ENCODE data around the gene PCSK5.
"Not testable (repeated sequence)": the region's sequence is repeated elsewhere in the genome, so short reads cannot be mapped to it uniquely, and the experiment has no call there.

PCSK5 gene

DNA sequence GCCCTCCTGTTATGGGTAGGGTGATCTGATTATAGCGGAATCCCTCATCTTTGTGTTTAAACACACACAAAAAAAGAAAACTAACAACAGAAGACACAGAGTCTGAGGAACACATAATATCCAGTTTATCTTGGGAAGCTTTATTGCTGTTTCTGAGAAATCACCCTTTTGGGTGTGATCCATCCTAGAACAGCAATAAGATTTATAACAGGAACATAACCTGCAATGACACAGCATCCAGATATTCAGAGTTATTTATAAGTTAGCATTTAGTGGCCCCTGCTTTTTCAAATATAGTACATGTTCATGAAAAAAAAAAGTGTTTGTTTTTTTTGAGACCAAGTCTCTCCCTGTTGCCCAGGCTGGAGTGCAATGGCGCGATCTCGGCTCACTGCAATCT lies 423.8 kb downstream of the PCSK5 start:
- no peak for DNase-seq (ENCODE audit: low spot score)

DNA sequence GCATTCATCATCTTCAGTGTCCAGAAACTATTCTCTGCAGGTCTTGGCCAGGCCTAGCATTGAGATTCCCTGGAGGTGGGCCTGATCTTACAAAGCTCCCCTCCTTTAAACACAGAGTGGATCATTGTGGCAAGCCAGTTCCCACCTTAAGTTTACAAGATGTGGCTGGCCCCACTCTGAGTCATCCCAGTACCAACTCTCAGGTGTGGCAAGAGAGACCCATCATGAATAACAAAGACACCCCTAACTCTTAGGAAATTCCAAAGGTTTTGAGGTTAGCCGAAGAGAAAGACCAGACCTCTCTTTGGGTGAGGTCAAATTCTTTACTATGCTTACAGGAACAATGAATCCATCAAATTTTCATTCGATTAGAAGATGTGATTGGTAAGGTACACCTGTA lies 425.6 kb downstream of the PCSK5 start:
- no peak for DNase-seq (ENCODE audit: low spot score)

DNA sequence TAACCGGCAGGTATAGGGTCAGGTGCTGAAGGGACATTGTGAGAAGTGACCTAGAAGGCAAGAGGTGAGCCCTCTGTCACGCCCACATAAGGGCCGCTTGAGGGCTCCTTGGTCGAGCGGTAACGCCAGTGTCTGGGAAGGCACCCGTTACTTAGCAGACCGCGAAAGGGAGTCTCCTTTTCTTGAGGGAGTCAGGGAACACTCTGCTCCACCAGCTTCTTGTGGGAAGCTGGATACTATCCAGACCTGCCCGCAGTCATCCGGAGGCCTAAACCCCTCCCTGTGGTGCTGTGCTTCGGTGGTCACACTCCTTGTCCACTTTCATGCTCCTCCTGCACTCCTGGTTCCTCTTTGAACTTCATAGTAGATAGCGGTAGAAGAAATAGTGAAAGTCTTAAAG lies 429.0 kb downstream of the PCSK5 start:
- DNase-seq (ENCODE audit: low spot score), result not testable (repeated sequence)

DNA sequence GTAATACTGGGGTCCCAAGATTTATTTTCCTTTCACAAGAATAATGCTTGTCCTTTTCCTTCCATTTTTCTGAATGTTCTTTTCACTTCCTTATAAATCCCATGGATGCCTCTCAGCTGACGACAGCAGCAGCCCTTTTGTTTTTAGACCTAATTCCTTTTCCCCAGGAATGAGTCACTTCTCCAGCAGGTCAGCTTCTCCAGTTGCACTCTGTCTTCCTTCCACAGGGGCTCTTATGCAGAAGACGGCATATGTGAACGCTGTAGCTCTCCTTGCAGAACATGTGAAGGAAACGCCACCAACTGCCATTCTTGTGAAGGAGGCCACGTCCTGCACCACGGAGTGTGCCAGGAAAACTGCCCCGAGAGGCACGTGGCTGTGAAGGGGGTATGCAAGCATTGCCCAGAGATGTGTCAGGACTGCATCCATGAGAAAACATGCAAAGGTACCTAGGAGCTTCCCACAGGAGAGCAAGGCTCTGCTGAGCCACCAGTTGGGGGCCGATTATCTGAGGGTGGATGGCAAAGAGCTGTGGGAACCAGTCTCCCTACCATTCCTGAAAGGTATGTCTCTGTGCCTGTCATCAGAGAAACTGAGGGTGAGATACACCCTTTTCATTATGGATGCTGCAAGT lies 430.8 kb downstream of the PCSK5 start:
- no peak for DNase-seq (ENCODE audit: low spot score)

DNA sequence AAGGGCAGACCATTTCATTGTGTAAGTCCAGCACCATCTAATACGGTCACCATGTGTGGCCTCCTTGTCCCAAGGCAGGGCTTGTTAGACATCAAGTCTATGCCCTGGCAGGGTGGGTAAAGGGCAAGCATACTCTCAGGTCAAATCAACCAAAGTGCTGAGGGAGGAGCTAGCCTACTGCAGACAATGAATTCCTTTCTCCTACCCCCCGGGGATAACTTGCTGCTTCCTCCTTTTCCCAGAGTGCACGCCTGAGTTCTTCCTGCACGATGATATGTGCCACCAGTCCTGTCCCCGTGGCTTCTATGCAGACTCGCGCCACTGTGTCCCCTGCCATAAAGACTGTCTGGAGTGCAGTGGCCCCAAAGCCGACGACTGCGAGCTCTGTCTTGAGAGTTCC lies 432.3 kb downstream of the PCSK5 start:
- DNase-seq (ENCODE audit: low spot score), result no peak

DNA sequence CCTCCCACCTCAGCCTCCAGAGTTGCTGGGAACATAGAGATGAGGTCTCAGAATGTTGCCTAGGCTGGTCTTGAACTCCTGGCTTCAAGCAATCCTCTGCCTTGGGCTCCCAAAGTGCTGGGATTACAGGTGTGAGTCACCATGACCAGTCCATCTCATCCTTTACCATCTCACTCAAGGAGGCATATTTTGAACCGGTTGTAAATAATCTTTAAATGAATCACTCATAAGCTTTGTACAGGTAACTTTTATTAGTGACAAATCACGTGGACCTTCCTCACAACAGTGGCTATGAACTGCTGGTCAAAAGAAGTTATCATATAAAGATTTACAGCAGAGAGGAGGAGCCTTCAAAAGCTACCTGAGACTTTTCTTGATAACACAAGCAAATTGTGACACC lies 433.0 kb downstream of the PCSK5 start:
- no peak for DNase-seq (ENCODE audit: low spot score)

DNA sequence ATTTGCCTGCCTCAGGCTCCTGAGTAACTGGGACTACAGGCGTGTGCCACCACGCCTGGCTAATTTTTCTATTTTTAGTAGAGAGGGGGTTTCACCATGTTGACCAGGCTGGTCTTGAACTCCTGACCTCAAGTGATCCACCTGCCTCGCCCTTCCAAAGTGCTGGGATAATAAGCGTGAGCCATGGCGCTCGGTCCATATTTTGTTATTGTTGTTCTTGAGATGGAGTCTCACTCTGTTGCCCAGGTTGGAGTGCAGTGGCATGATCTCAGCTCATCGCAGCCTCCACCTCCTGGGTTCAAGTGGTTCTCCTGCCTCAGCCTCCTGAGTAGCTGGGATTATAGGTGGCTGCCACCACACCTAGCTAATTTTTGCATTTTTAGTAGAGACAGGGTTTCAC lies 433.6 kb downstream of the PCSK5 start:
- DNase-seq (ENCODE audit: low spot score), result not testable (repeated sequence)

DNA sequence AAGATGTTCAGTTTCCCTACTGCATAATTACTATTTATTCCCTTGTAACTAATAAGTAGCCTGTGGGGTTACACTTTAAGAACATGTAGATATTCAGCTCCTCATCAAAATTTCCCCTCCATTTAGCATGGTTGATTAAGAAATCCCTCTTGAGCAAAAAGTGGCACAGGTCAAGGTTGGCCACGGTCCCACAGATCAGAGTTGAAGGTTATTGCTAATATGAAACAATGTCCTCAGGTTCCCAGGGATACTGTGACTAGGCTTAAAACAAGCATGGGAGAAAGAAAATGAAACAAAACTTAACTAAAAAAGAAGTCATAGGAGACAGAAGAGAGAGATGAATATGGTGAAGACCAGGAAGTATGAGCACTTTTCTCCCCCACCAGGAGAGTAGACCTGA lies 439.6 kb downstream of the PCSK5 start:
- DNase-seq (ENCODE audit: low spot score), result no peak

DNA sequence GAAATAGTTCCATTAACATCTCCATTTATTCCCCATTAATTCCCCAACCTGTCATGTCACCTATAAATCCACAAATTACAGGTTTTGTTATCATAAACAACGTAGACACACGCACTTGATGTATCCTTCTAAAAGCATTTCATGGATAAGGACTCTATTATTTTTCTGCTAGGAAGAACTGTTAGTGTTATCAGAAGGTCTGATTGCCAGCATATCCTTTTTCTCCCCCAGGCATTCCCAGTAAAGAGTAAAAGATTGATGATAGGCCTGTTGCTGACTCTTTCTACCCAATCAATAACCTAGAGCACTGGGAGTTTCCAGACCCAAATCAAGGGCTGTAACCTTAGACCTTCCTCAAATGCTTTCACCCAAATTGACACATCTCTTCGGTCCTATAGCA lies 442.9 kb downstream of the PCSK5 start:
- DNase-seq (ENCODE audit: low spot score), result no peak

DNA sequence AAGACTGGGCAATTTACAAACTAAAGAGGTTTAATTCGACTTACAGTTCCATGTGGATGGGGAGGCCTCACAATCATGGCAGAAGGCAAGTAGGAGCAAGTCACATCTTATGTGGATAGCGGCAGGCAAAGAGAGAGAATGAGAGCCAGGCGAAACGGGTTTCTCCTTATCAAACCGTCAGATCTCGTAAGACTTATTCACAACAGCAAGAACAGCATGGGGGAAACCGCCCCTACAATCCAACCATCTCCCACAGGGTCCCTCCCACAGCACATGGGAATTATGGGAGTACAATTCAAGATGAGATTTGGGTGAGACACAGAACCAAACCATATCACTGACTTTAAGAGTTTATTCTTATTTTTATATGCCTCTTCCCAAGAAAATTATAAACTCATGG lies 443.5 kb downstream of the PCSK5 start:
- no peak for DNase-seq (ENCODE audit: low spot score)

DNA sequence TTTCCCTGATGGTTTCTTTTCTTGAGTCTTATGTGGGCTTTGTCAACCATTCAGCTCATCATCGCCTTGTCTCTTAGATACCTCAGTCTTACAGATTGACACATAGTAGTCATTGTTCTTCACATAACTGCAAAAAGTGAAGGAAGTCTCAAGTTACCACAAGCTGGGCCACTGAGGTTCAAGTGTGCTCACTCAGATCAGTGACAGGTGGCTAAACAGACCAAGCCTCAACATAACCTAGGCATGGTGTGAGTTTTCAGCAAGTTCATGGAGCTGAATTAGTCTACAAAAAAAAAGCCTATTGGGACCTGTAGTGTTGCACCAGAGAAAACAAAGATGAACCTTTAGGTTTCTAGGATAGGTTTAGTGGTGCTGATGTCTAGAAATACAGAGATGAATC lies 445.6 kb downstream of the PCSK5 start:
- DNase-seq (ENCODE audit: low spot score), result no peak

DNA sequence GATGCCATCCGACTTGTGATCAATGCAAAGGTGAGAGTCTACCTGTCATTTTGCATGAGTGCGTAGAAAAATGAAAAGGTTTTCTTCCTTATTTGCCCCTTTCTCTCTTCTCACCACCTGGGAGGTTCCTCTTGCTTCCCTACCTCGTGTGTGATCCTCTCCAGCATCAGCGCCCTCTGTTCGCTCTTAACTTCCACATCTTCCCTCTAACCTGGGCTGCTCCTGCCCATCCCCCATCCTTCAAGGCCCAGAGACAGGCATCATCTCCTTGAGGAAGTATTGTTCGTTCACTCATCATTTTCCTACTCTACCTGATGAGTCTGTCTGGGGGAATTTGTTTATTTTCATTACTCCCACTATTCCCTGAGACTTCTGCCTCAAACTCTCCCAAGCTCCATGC lies 447.9 kb downstream of the PCSK5 start:
- no peak for DNase-seq (ENCODE audit: low spot score)

DNA sequence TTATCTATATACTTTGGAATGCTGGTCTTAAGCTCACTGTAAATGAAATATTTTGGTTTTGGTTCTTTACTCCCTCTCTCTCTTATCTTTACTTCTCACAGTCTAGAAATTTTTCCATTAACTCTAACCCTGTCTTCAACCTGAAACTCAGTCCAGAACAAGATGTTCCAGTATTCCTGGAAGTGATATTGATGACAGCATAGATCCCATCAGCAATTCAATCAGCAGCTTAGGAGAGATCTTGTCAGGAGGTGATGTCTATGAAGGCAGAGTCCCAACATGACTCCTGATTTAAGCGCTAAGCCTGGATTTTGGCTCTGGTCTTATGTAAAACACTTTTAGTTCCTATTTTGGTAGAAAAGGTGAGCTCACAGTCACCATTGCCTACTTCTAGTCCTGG lies 451.1 kb downstream of the PCSK5 start:
- no peak for DNase-seq (ENCODE audit: low spot score)

DNA sequence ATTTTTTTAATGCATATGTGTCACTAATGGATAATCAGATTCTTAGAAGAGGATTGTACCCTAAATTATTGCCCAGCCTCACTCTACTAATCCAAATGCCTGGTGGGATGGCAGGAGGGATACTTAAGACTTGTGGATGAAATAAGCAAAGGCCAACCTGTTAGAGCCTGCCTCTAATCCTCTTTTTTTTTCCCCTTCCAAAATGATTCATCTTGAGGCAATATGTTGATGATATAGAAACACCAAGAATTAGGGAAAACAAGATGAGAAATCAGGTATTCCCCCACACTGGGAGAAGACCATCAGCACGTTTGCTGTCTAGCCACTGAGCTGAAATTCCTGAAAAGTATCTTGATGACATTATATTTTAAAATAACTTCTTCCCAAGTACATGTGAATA lies 451.7 kb downstream of the PCSK5 start:
- DNase-seq (ENCODE audit: low spot score), result no peak

DNA sequence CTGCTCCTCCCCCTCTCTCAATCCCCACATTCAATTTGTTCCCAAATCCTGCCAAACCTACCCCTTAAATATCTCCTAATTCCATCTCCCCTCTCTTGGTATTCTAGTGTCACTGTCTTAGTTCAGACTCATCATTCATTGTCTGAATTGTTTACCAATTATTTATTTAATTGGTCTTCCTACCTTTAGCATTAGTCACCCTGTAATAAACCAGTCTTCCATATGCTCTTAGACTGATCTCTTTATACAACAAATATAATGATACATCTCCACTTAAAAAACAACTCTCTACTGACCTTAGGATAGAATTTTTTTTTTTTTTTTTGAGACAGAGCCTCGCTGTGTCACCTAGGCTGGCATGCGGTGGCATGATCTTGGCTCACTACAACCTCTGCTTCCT lies 452.4 kb downstream of the PCSK5 start:
- DNase-seq (ENCODE audit: low spot score), result no peak

DNA sequence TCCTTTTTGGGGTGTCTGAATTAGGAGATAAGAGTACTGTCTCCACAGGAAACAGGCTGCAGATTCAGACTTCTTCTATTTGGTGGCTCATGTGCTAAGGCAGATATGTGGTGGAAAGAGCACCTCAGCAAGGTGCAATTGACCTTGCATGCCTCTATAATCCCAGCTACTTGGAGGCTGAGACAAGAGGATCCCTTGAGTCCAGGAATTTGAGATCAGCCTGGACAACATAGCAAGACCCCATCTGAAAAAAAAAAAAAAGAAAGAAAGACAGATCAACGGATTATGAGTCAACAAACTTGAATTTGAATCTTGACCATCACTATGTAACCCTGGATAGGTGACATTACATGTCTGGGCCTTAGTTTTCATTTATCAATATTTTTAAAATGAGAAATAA lies 459.4 kb downstream of the PCSK5 start:
- DNase-seq (ENCODE audit: low spot score), result no peak

DNA sequence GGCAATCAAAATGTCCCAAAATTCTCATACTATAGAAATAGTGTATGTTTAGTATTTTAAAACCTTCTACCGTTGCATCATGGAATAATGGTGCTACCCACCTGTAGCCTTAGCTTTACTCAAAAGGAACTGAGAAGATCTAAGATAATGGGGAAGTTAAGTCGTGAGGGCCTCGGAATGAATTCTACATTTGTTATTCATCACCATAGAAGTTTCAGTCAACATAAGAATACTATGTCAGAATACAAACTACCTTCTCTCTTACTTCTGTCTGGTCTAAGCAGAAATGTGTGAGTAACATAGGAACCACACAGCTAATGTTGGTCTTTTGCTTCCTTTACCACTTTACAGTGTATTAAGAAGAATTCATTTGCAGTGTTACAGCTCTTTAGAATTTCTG lies 460.5 kb downstream of the PCSK5 start:
- no peak for DNase-seq (ENCODE audit: low spot score)

DNA sequence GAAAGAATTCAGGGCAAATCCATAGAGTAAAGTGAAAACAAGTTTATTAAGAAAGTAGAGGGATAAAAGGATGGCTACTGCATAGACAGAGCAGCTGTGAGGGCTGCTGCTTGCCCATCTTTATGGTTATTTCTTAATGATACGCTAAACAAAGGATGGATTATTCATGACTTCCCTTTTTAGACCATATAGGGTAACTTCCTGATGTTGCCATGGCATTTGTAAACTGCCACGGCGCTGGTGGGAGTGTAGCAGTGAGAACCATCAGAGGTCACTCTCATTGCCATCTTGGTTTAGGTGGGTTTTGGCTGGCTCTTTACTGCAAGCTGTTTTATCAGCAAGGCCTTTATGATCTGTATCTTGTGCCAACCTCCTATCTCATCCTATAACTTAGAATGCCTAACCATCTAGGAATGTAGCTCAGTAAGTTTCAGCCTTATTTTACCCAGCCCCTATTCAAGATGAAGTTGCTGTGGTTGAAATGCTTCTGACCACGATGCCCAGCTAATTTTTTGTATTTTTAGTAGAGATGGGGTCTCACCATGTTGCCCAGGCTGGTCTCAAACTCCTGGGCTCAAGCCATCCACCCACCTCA lies 461.6 kb downstream of the PCSK5 start:
- DNase-seq (ENCODE audit: low spot score), result no peak

DNA sequence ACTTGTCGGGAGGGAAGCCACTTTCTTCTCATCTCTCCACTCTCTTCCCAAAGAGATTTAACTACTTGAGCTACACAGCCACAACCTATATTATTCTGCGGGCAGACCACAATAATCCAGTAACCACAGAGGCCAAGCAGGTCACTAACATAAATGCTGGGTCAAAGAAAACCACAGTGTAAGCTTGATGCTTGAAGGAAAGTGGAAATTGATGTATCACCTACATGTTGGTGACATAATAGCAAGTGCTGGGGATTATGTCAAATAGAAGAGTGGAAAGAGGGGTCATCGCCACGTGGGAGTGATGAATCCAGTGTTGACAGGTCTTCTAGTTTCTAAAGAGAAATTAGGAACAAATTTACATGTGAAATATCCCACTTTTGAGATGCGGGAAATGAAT lies 462.8 kb downstream of the PCSK5 start:
- no peak for DNase-seq (ENCODE audit: low spot score)

DNA sequence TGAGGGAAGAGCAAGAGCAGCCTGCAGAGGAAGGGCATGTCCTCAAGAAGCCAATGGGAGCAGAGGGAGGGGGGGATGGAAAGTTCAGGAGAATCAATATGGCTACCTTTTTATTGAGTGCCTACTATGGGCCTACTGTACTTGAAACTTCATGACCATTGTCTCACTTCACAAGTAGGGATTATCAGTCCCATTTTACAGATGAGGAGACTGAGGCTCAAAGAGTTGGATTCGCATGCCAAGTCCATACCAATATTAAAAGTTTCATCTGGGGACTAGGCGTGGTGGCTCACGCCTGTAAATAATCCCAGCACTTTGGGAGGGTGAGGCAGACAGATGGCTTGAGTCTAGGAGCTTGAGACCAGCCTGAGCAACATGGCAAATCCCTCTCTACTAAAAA lies 463.7 kb downstream of the PCSK5 start:
- no peak for DNase-seq (ENCODE audit: low spot score)

DNA sequence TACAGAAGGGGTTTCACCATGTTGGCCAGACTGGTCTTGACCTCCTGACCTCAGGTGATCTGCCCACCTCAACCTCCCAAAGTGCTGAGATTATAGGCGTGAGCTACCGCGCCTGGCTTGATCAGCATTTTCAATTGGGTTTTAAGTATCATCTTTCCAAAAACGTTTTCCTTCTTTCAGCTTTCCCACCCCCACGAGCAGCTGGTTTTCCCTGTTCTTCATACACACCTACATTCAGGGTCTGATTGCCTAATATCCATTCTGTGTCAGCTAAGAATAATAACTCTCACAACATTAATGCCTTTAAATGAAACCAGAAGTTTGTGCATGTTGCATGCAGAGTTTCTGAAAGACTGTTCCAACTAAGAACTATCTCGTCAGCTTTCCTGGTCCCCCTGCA lies 465.4 kb downstream of the PCSK5 start:
- no peak for DNase-seq (ENCODE audit: low spot score)

DNA sequence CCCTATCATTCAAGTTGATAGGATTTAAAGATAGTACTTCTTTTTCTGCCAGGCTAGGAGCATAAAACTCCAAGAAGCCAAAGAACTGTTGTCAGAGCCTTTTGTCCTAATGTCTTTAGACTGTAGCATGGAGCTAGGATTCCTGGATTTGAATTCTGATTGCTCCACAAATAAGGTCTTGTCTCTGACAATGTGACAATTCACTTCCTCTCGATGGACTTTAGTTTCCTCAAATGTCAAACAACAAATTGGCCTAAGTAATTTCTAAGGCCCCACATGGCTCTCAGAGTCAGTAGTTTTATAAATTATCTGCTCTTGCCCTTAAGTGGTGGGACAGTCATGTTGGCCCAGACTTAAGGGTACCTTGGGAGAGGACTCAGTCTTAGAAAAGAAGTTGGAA lies 467.1 kb downstream of the PCSK5 start:
- no peak for DNase-seq (ENCODE audit: low spot score)

DNA sequence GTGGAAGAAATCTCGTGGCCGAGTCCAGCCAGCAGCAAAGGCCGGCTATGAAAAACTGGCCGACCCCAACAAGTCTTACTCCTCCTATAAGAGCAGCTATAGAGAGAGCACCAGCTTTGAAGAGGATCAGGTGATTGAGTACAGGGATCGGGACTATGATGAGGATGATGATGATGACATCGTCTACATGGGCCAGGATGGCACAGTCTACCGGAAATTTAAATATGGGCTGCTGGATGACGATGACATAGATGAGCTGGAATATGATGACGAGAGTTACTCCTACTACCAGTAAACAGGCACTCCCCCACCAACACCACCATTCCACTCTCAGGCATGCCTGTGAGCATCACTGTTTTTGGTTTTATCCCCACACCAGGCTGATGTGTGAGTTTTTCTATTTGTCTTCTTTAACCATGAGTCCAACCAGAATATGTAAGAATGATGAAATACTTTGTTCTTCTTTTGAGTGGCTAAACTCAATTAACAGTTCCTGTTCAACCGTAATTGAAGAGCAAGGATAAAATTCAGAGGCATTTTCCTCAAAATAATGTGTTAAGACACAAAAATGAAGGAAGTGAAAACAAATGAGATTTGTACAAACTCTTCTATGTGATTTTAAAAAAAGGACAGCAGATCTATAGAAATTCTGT lies 468.3 kb downstream of the PCSK5 start:
- no peak for DNase-seq (ENCODE audit: low spot score)

DNA sequence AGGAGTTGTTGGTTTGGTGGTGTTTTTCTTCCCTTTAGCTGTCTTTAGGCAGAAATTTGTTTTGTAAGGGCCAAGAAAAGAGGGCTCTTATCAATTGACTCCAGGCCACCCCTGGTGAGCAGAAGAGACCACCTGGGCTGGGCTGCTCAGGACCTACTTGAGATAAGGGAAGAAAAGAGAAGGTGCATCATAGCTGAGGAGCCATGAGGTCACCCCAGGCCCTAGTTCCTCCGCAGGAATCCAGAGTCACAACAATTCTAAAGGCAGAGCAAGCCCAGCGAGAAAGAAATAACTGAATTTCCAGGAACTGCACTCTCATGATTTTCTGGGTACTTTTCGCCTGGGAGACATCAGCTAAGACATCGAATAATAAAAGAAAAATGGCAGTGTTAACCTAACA lies 468.9 kb downstream of the PCSK5 start:
- DNase-seq (ENCODE audit: low spot score), result no peak
